Loucy (cell line): ENCODE measurements around the gene RPL19.

Experiments
- H2AFZ ChIP-seq: fragments of 200-600 bp; sonication (generic); 2 replicates; pipeline ENCODE4 v1.6.0; 2016; ENCODE audit warnings: antibody characterized with exemption, mild to moderate bottlenecking, low read length, moderate library complexity
- H3F3A ChIP-seq: fragments of 200-600 bp; 2 replicates; pipeline ENCODE4 v1.6.0; 2016; ENCODE audit warnings: antibody characterized with exemption, low read depth, mild to moderate bottlenecking
- H3K27me3 ChIP-seq: fragments of 200-600 bp; sonication (generic); 2 replicates; pipeline ENCODE4 v1.6.1; 2014; ENCODE audit warnings: low read length, mild to moderate bottlenecking; ENCODE audit not compliant: insufficient read depth, poor library complexity, severe bottlenecking
- H3K36me3 ChIP-seq: fragments of 200-600 bp; sonication (generic); 2 replicates; pipeline ENCODE4 v1.6.1; 2016; ENCODE audit warnings: low read length; ENCODE audit not compliant: insufficient read depth
- H3K4me1 ChIP-seq: fragments of 200-600 bp; sonication (generic); 2 replicates; pipeline ENCODE4 v1.5.1; 2014; ENCODE audit warnings: low read length, mild to moderate bottlenecking; ENCODE audit not compliant: insufficient read depth, poor library complexity, severe bottlenecking
- H3K4me2 ChIP-seq: fragments of 200-600 bp; sonication (generic); 2 replicates; pipeline ENCODE4 v1.6.0; 2014; ENCODE audit warnings: antibody characterized with exemption, low read length, low read depth, mild to moderate bottlenecking; ENCODE audit not compliant: poor library complexity, severe bottlenecking
- H3K4me3 ChIP-seq: fragments of 200-600 bp; sonication (generic); 2 replicates; pipeline ENCODE4 v1.5.1; 2014; ENCODE audit warnings: low read length, mild to moderate bottlenecking, mixed read lengths; ENCODE audit not compliant: poor library complexity, severe bottlenecking
- H3K79me2 ChIP-seq: fragments of 200-600 bp; sonication (generic); 2 replicates; pipeline ENCODE4 v1.6.1; 2014; ENCODE audit warnings: low read length; ENCODE audit not compliant: insufficient read depth
- H3K9ac ChIP-seq: fragments of 200-600 bp; sonication (generic); 2 replicates; pipeline ENCODE4 v1.6.0; 2014; ENCODE audit warnings: mild to moderate bottlenecking, low read depth, low read length, moderate library complexity; ENCODE audit not compliant: poor library complexity, severe bottlenecking
- H3K9me2 ChIP-seq: fragments of 200-600 bp; sonication (generic); replicated peaks from 2 replicates; pipeline ENCODE4 v1.6.1; 2016; ENCODE audit warnings: low read depth, low read length, mixed read lengths
- H3K9me3 ChIP-seq: fragments of 200-600 bp; sonication (generic); 2 replicates; pipeline ENCODE4 v1.6.1; 2014; ENCODE audit warnings: mild to moderate bottlenecking, antibody characterized with exemption, low read length, low read depth; ENCODE audit not compliant: insufficient read depth
- H4K20me1 ChIP-seq: fragments of 200-600 bp; sonication (generic); 2 replicates; pipeline ENCODE4 v1.6.0; 2014; ENCODE audit warnings: antibody characterized with exemption, low read length, mild to moderate bottlenecking; ENCODE audit not compliant: insufficient read depth, poor library complexity, severe bottlenecking
- CTCF ChIP-seq: fragments of 200-600 bp; sonication (generic); conservative IDR thresholded peaks from 2 replicates; pipeline ENCODE4 v1.5.1; 2014; ENCODE audit warnings: mild to moderate bottlenecking, antibody characterized with exemption, low read length
- EZH2phosphoT487 ChIP-seq: fragments of 200-600 bp; IDR thresholded peaks from 2 replicates; pipeline ENCODE4 v1.6.1; 2018; ENCODE audit warnings: antibody characterized with exemption, mild to moderate bottlenecking, moderate library complexity, borderline replicate concordance

Gene RPL19

DNA sequence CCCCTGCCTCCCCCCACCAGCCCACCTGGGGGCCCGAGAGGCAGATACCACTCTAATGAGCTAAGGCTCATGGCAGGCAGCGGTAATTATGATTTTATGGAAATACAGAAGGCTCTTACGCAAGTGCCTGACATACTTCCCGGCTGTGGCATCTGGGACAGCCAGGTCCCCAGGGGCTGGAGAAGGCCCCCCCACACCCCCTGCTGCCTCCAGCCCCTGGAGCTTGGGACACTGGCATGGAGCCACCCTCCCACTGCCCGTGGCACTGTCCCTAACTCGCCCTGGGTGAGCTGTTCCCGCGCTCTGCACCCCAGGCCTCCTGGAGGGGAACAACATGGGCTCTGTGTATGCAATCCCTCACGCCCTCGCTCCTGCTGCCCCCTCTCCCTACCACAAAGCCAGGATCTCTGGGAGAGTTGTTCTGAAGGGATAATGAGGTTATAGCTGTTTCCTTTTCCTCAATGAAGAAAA, 31.0 kb downstream of the RPL19 start:
- Histone ChIP-seq H3K4me3 (no peak overlapping the region), H3K4me2 (peak overlapping the region; percentile 74), H2AFZ (no peak overlapping the region)

GRCh38 chr17:39231591-39232551, 31.8 kb downstream of the RPL19 start:
- Histone ChIP-seq H3F3A (no peaks in the 10 kb centered on the region), H3K4me1 (peaks cover 13% of the 10 kb centered on the region), H2AFZ (peak overlapping the region; percentile 54; the same call in 1 of the 2 replicates), H3K9ac (peak overlapping the region; percentile 41), H3K9me2 (no peaks in the 10 kb centered on the region), H3K36me3 (no peaks in the 10 kb centered on the region), H3K4me3 (peak overlapping the region; percentile 58), H3K4me2 (peak overlapping the region; percentile 74), H4K20me1 (no peaks in the 10 kb centered on the region), H3K79me2 (no peaks in the 10 kb centered on the region), H3K27me3 (no peaks in the 10 kb centered on the region), H3K9me3 (no peaks in the 10 kb centered on the region)
- TF ChIP-seq EZH2phosphoT487: no peak
- TF ChIP-seq CTCF: peak; percentile 93

More for the DNA sequence above, 31.0 kb downstream of the RPL19 start:
- no peaks in the 10 kb centered on the region for H3K27me3 ChIP-seq
- H3K36me3 ChIP-seq: no peaks in the 10 kb centered on the region
- no peaks in the 10 kb centered on the region for H3K79me2 ChIP-seq
- peaks cover 12% of the 10 kb centered on the region for H3K4me1 ChIP-seq
- H4K20me1 ChIP-seq: no peaks in the 10 kb centered on the region
- no peaks in the 10 kb centered on the region for H3F3A ChIP-seq
- no peaks in the 10 kb centered on the region for H3K9me2 ChIP-seq
- TF ChIP-seq EZH2phosphoT487 (no peak), CTCF (no peak)
- no peaks in the 10 kb centered on the region for H3K9me3 ChIP-seq
- no peak overlapping the region for H3K9ac ChIP-seq

DNA sequence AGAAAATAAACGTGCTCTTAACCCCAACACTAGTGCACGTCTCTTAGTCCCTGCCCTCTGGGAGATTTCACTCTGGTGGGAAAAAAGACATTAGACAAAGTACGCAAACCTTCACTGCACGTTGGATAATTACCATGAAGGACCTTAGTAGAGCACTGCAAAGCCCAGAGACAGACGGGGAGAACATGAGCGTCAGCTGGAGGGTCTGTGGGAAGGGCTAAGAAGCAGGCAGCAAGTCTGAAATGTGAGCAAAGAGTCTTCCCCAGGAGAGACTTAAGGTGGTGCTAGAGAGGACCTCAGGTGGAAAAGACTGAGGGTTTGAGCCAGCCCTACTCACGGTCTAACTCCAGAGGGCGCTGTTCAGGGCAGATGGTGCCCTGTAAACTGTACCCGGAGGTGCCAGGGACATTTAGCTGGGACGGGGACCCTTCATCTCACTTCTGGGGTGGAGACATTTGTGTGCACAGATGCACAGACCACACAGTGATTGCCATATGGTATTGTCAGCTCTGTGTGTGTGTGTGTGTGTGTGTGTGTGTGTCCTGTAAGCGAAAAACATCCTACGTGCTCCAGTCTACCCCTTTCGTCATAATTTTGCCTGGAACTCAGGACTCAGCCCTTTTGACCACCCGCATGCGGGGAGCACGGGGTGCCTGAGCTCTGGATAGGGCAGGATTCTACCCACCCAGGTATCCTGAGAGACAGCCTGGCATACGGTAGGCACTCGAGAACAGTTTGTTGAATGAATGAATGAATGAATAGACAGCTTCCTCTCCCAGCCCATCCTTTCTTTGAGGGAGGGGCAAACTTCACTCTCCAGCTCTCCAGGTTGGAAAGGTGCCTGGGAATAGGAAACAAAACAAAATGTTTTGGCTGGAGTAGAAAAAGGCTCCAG, 35.7 kb downstream of the RPL19 start:
- Histone ChIP-seq H3K9me3 (no peaks in the 10 kb centered on the region), H3K4me3 (no peak overlapping the region), H3K9me2 (no peaks in the 10 kb centered on the region), H3K4me2 (no peak overlapping the region), H3K36me3 (no peaks in the 10 kb centered on the region), H2AFZ (no peak overlapping the region), H3K79me2 (no peaks in the 10 kb centered on the region), H3K4me1 (peaks cover 31% of the 10 kb centered on the region), H3K9ac (no peak overlapping the region), H4K20me1 (no peaks in the 10 kb centered on the region), H3K27me3 (no peaks in the 10 kb centered on the region), H3F3A (no peaks in the 10 kb centered on the region)
- peak; percentile 99 for TF ChIP-seq CTCF
- TF ChIP-seq EZH2phosphoT487: no peak
